Right atrium auricular region (tissue), 2 donors: ENCODE results near the gene SATB2. TPM values are rescaled to one million over a fixed set of nuclear protein-coding genes. Genes with fewer than 3 reads are reported as not detected.

Experiments used
- DNase-seq: peaks from one replicate; pipeline ENCODE4 v3.0.0-alpha.2; 2019; ENCODE audit warnings: low spot score
- H3K27ac ChIP-seq, 2 donors: fragments of 200-600 bp; sonication (generic); 1 replicate in 1 of 2; 2 replicates in 1 of 2; pipeline ENCODE4 v1.5.1; 2016 to 2019
- H3K27me3 ChIP-seq, 2 donors: fragments of 200-600 bp; sonication (generic); one replicate each; pipeline versions ENCODE4 v1.5.1 to v1.6.0; 2017 to 2019
- H3K36me3 ChIP-seq: fragments of 200-600 bp; sonication (generic); one replicate; pipeline ENCODE4 v1.5.1; 2016
- H3K4me1 ChIP-seq, 2 donors: fragments of 200-600 bp; sonication (generic); one replicate each; pipeline versions ENCODE4 v1.5.1 to v1.6.0; 2017 to 2019
- H3K4me3 ChIP-seq, 2 donors: fragments of 200-600 bp; sonication (generic); 1 replicate in 1 of 2; 2 replicates in 1 of 2; pipeline ENCODE4 v1.5.1; 2017 to 2019; ENCODE audit warnings: mild to moderate bottlenecking in 1 of 2, moderate library complexity in 1 of 2
- H3K9me3 ChIP-seq, 2 donors: fragments of 200-600 bp; sonication (generic); one replicate each; pipeline ENCODE4 v1.5.1; 2019
- CTCF ChIP-seq, 2 donors: fragments of 200-600 bp; sonication (generic); IDR thresholded peaks; one replicate each; pipeline ENCODE4 v1.5.1; 2019; ENCODE audit warnings: antibody characterized with exemption in 2 of 2
- total RNA-seq, 2 donors: library from RNA; depleted of rRNA; stranded (reverse); fragments of >200 nt; gene quantifications; one replicate each; pipeline ENCODE4 v1.1.0, GENCODE V29; 2016

SATB2 gene
- total RNA-seq, 2 donors from 2014 or later: 1.0 to 1.2 TPM

DNA sequence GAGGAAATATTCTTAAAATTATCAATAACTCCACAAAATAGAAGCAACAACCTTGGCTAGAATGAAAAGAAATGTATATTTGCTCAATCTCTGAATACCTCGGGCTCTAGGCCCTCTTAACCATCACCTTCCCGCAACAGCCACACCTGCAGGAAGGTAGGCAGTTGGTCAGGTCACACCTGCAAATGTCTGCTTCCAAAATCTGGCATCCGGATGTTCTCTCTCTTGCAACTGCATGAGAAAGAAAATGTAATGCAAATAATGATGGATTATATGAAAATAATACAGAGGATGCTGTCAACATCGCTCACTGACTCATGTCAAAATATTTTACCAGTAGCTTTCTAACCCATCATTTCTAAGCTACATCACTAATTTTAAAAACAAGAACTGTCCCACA, 148.3 kb downstream of the SATB2 start:
- no peaks in the 10 kb centered on the region for H3K4me1 ChIP-seq
- no peaks in the 10 kb centered on the region for H3K36me3 ChIP-seq
- H3K27me3 ChIP-seq: no peaks in the 10 kb centered on the region
- no peak overlapping the region for H3K27ac ChIP-seq
- DNase-seq: no peak
- no peak overlapping the region for H3K4me3 ChIP-seq
- no peaks in the 10 kb centered on the region for H3K9me3 ChIP-seq
- TF ChIP-seq CTCF (IDR thresholded peaks at IDR 0.05): no peak

GRCh38 chr2:199308567-199308966, 149.2 kb downstream of the SATB2 start:
- Histone ChIP-seq H3K27ac (no peak overlapping the region), H3K4me3 (no peak overlapping the region), H3K9me3 (no peaks in the 10 kb centered on the region), H3K36me3 (no peaks in the 10 kb centered on the region), H3K4me1 (peaks cover 0 to 2% of the 10 kb centered on the region in 2 donors), H3K27me3 (no peaks in the 10 kb centered on the region)
- no peak for DNase-seq
- TF ChIP-seq CTCF (IDR thresholded peaks at IDR 0.05): no peak

DNA sequence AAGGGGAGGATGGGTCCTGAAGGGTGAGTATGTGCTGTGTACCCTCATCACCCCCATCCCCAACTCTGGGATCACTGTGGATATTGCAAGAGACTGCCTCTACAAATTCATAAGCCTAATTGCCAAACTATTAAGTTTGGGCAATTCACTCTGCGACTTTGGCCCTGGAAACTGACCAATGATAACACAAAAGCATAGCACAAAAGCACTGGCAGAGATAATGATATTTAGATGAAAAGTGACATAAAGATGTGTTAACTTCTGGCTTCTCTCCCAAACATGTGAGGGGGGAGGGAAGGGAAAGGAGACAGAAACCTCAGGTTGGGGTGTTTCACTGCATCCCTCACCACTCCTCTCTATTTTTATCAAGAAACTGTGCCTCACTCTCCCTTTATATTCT, 150.3 kb downstream of the SATB2 start:
- no peaks in the 10 kb centered on the region for H3K36me3 ChIP-seq
- no peak for TF ChIP-seq CTCF (IDR thresholded peaks at IDR 0.05)
- H3K9me3 ChIP-seq: no peaks in the 10 kb centered on the region
- H3K4me1 ChIP-seq: peaks cover 0 to 11% of the 10 kb centered on the region in 2 donors
- H3K4me3 ChIP-seq: no peak overlapping the region
- H3K27me3 ChIP-seq: no peaks in the 10 kb centered on the region
- no peak overlapping the region for H3K27ac ChIP-seq
- DNase-seq: no peak

DNA sequence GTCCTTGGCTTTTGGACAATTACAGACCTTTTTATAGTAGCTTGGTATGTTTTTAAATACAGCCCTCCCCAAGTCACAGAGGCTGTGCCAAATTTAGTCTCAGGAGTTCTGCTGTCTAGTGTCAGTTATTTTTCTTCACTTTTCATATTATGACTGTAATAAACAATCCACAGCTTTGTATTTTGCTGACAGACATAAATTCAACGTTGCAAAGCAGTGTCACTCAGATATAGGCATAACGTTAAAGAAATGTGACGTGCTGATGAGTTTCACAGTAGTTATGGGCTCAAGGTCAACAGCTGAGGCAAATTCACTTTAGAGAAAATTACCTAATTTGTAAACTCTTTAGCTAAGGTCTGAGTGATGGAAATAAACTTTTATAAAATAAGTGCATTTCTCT, 151.6 kb downstream of the SATB2 start:
- DNase-seq: no peak
- no peak overlapping the region for H3K27ac ChIP-seq
- H3K36me3 ChIP-seq: no peaks in the 10 kb centered on the region
- H3K27me3 ChIP-seq: no peaks in the 10 kb centered on the region
- H3K4me1 ChIP-seq: peaks cover 0 to 11% of the 10 kb centered on the region in 2 donors
- H3K9me3 ChIP-seq: no peaks in the 10 kb centered on the region
- no peak overlapping the region for H3K4me3 ChIP-seq
- no peak for TF ChIP-seq CTCF (IDR thresholded peaks at IDR 0.05)

GRCh38 chr2:199303728-199304177, 154.0 kb downstream of the SATB2 start:
- H3K9me3 ChIP-seq: no peaks in the 10 kb centered on the region
- TF ChIP-seq CTCF (IDR thresholded peaks at IDR 0.05): no peak
- H3K4me3 ChIP-seq: no peak overlapping the region
- H3K36me3 ChIP-seq: no peaks in the 10 kb centered on the region
- H3K27ac ChIP-seq: no peak overlapping the region
- H3K4me1 ChIP-seq: peaks cover 0 to 11% of the 10 kb centered on the region in 2 donors
- DNase-seq: no peak
- H3K27me3 ChIP-seq: no peaks in the 10 kb centered on the region

DNA sequence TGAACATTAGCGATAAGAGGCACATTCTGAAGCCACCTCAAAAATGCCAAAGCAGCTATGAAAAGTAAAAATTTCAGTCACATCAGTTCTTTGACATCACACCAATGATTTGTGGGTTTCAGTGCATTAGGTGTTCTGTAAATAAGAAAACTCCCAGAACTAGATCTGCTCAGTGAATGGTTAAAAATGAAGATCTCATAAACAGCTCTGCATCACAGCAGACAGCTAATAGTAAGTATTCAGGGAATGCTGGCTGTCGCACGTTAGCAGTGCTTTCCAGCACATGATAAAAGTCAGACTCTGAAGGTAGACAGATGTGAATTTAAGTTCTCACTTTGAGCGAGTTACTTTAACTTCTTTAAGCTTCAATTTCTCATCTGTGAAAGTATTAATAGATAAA, 154.9 kb downstream of the SATB2 start:
- TF ChIP-seq CTCF (IDR thresholded peaks at IDR 0.05): no peak
- H3K4me1 ChIP-seq: peaks cover 0 to 11% of the 10 kb centered on the region in 2 donors
- no peak overlapping the region for H3K4me3 ChIP-seq
- H3K27ac ChIP-seq: no peak overlapping the region
- no peak for DNase-seq
- no peaks in the 10 kb centered on the region for H3K36me3 ChIP-seq
- H3K27me3 ChIP-seq: no peaks in the 10 kb centered on the region
- H3K9me3 ChIP-seq: no peaks in the 10 kb centered on the region
